Liver (tissue), 9 donors: ENCODE data around the gene GABARAPL1. TPM values are rescaled to one million over a fixed set of nuclear protein-coding genes. Genes with fewer than 3 reads are reported as not detected.
A peak's percentile ranks its signal among the peaks of the same experiment; 100 is the strongest.

Experiments used
- DNase-seq: peaks from one replicate; pipeline ENCODE4 v3.0.0-alpha.2; 2017; ENCODE audit warnings: low spot score
- H3K27ac ChIP-seq, 2 donors: one replicate each; pipeline ENCODE4 v1.7.0; 2013; ENCODE audit warnings: inconsistent platforms in 2 of 2, low read length in 2 of 2, control low read depth in 1 of 2, low read depth in 1 of 2, mild to moderate bottlenecking in 1 of 2
- H3K27me3 ChIP-seq, 4 donors: one replicate each; pipeline versions ENCODE4 v1.6.1 to v1.7.0; 2013; ENCODE audit warnings: low read length in 3 of 4, inconsistent platforms in 1 of 4, mild to moderate bottlenecking in 1 of 4, moderate library complexity in 1 of 4; ENCODE audit not compliant: control insufficient read depth in 4 of 4, insufficient read depth in 4 of 4
- H3K36me3 ChIP-seq, 4 donors: one replicate each; pipeline versions ENCODE4 v1.6.1 to v1.7.0; 2013; ENCODE audit warnings: low read length in 3 of 4, mild to moderate bottlenecking in 3 of 4, low read depth in 1 of 4, moderate library complexity in 1 of 4; ENCODE audit not compliant: control insufficient read depth in 4 of 4, insufficient read depth in 3 of 4
- H3K4me1 ChIP-seq, 4 donors: one replicate each; pipeline versions ENCODE4 v1.6.1 to v1.7.0; 2013; ENCODE audit warnings: low read length in 3 of 4, mild to moderate bottlenecking in 3 of 4, moderate library complexity in 1 of 4; ENCODE audit not compliant: control insufficient read depth in 4 of 4, insufficient read depth in 4 of 4
- H3K4me3 ChIP-seq, 3 donors: one replicate each; pipeline versions ENCODE4 v1.6.1 to v1.7.0; 2013; ENCODE audit warnings: low read length in 3 of 3, control low read depth in 1 of 3, low read depth in 1 of 3, mild to moderate bottlenecking in 1 of 3
- H3K9ac ChIP-seq, 2 donors: one replicate each; pipeline ENCODE4 v1.7.0; 2013; ENCODE audit warnings: low read length in 2 of 2, mild to moderate bottlenecking in 2 of 2, moderate library complexity in 2 of 2, control low read depth in 1 of 2, low read depth in 1 of 2
- H3K9me3 ChIP-seq, 4 donors: one replicate each; pipeline versions ENCODE4 v1.6.1 to v1.7.0; 2013; ENCODE audit warnings: low read length in 3 of 4; ENCODE audit not compliant: control insufficient read depth in 4 of 4
- ATF3 ChIP-seq: IDR thresholded peaks from 2 replicates; pipeline ENCODE4 v1.6.1; 2016; ENCODE audit warnings: antibody characterized with exemption
- EGR1 ChIP-seq, 2 donors: IDR thresholded peaks; 2 replicates each; pipeline ENCODE4 v1.6.1; 2016 to 2018; ENCODE audit warnings: antibody characterized with exemption in 2 of 2, low read depth in 2 of 2
- FOXA1 ChIP-seq: IDR thresholded peaks from 2 replicates; pipeline ENCODE4 v1.6.1; 2016; ENCODE audit warnings: antibody characterized with exemption
- FOXA2 ChIP-seq: IDR thresholded peaks from 2 replicates; pipeline ENCODE4 v1.6.1; 2016; ENCODE audit warnings: antibody characterized with exemption
- GABPA ChIP-seq, 2 donors: IDR thresholded peaks in 1 of 2; conservative IDR thresholded peaks in 1 of 2; 2 replicates each; pipeline ENCODE4 v1.6.1; 2016; ENCODE audit warnings: antibody characterized with exemption in 2 of 2, mild to moderate bottlenecking in 1 of 2, moderate library complexity in 1 of 2
- HNF4A ChIP-seq, 2 donors: conservative IDR thresholded peaks; 2 replicates each; pipeline ENCODE4 v1.6.1; 2016; ENCODE audit warnings: antibody characterized with exemption in 2 of 2, mild to moderate bottlenecking in 2 of 2
- HNF4G ChIP-seq: IDR thresholded peaks from 2 replicates; pipeline ENCODE4 v1.6.1; 2016; ENCODE audit warnings: antibody characterized with exemption
- JUND ChIP-seq, 2 donors: IDR thresholded peaks; 2 replicates each; pipeline ENCODE4 v1.6.1; 2016; ENCODE audit warnings: antibody characterized with exemption in 2 of 2
- NR2F2 ChIP-seq: IDR thresholded peaks from 2 replicates; pipeline ENCODE4 v1.6.1; 2016; ENCODE audit warnings: antibody characterized with exemption
- RAD21 ChIP-seq, 2 donors: IDR thresholded peaks; 2 replicates each; pipeline ENCODE4 v1.6.1; 2016; ENCODE audit warnings: antibody characterized with exemption in 2 of 2, mild to moderate bottlenecking in 2 of 2
- REST ChIP-seq: IDR thresholded peaks from 2 replicates; pipeline ENCODE4 v1.6.1; 2016; ENCODE audit warnings: antibody characterized with exemption, mild to moderate bottlenecking
- RXRA ChIP-seq, 2 donors: IDR thresholded peaks; 2 replicates each; pipeline ENCODE4 v1.6.1; 2017 to 2018; ENCODE audit warnings: antibody characterized with exemption in 2 of 2, mild to moderate bottlenecking in 1 of 2
- SP1 ChIP-seq: IDR thresholded peaks from 2 replicates; pipeline ENCODE4 v1.6.1; 2018; ENCODE audit warnings: antibody characterized with exemption, mild to moderate bottlenecking
- TAF1 ChIP-seq: conservative IDR thresholded peaks from 2 replicates; pipeline ENCODE4 v1.6.1; 2016; ENCODE audit warnings: antibody characterized with exemption, mild to moderate bottlenecking
- YY1 ChIP-seq: IDR thresholded peaks from 2 replicates; pipeline ENCODE4 v1.6.1; 2016; ENCODE audit warnings: antibody characterized with exemption, mild to moderate bottlenecking
- ZBTB33 ChIP-seq: IDR thresholded peaks from 2 replicates; pipeline ENCODE4 v1.6.1; 2016; ENCODE audit warnings: antibody characterized with exemption
- WGBS: extraction: QIAGEN DNeasy Blood & Tissue Kit; methylation state at CpG from one replicate; pipeline ENCODE4 v1.1.7; 2013; 5-methylcytosine and 5-hydroxymethylcytosine counted together
- polyA plus RNA-seq, 2 donors: library from polyadenylated mRNA; stranded (reverse) in 1 of 2; unstranded in 1 of 2; fragments of 200-250 nt in 1 of 2; fragments of >200 nt in 1 of 2; fragmentation: Nextera tagmentation in 1 of 2; extraction: Ambion mirVana in 1 of 2; gene quantifications; one replicate each; pipeline versions ENCODE4 v1.2.1 to v1.2.3, GENCODE V29; 2013 to 2015
- total RNA-seq, 2 donors: library from RNA; depleted of rRNA; stranded (reverse); fragments of >200 nt; gene quantifications; one replicate each; pipeline ENCODE4 v1.2.3, GENCODE V29; 2014
- TF ChIP-seq, protein P1 (sequence below): fragments of 150-350 bp; IDR thresholded peaks from 2 replicates; pipeline ENCODE4 v1.5.1; 2017; ENCODE audit warnings: improper control_type of control experiment, low read depth, low read length; ENCODE audit not compliant: missing input control
- TF ChIP-seq, protein P2 (sequence below): IDR thresholded peaks from 2 replicates; pipeline ENCODE4 v1.6.1; 2016; ENCODE audit warnings: antibody characterized with exemption
- donor health status: healthy.
- donor health status: healthy.
- donor health status: healthy.
- donor health status: healthy.
- donor health status: healthy.

Gene GABARAPL1
- total and polyA plus RNA-seq, 4 donors, result 18.0 to 118 (median 53.0) TPM

GRCh38 chr12:10213168-10214135, 775 bp downstream of the GABARAPL1 start:
- under 1% methylated on average over 47 of the region's 47 CpGs for WGBS

More at GRCh38 chr12:10213168-10214135, 775 bp downstream of the GABARAPL1 start:
- H3K4me1 ChIP-seq, result peaks cover 0 to 16% (median 6%) of the 10 kb centered on the region in 4 donors
- H3K27ac ChIP-seq, result peak overlapping the region; percentile 100
- peak; percentile 80 for DNase-seq
- H3K36me3 ChIP-seq, result peaks cover 2 to 9% (median 4%) of the 10 kb centered on the region in 4 donors
- H3K4me3 ChIP-seq, result peak overlapping the region; percentile 74 to 93 (median 89)
- TF ChIP-seq, protein P1, sequence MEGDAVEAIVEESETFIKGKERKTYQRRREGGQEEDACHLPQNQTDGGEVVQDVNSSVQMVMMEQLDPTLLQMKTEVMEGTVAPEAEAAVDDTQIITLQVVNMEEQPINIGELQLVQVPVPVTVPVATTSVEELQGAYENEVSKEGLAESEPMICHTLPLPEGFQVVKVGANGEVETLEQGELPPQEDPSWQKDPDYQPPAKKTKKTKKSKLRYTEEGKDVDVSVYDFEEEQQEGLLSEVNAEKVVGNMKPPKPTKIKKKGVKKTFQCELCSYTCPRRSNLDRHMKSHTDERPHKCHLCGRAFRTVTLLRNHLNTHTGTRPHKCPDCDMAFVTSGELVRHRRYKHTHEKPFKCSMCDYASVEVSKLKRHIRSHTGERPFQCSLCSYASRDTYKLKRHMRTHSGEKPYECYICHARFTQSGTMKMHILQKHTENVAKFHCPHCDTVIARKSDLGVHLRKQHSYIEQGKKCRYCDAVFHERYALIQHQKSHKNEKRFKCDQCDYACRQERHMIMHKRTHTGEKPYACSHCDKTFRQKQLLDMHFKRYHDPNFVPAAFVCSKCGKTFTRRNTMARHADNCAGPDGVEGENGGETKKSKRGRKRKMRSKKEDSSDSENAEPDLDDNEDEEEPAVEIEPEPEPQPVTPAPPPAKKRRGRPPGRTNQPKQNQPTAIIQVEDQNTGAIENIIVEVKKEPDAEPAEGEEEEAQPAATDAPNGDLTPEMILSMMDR, result no peak
- TF ChIP-seq REST (peak; percentile 81), YY1 (peak; percentile 81), ZBTB33 (peak; percentile 63), NR2F2 (no peak), EGR1 (IDR thresholded peaks at IDR 0.05; ENCODE audit: low read depth in 2 of 2) (no peak), RXRA (IDR thresholded peaks at IDR 0.05) (peak in 1 of 2 donors; percentile 68), HNF4G (no peak), FOXA1 (peak; percentile 32), SP1 (peak; percentile 46), JUND (IDR thresholded peaks at IDR 0.05) (peak; percentile 18 to 55), GABPA (IDR thresholded peaks at IDR 0.05 in 1 of 2, conservative IDR thresholded peaks at IDR 0.05 in 1 of 2) (no peak), ATF3 (peak; percentile 58), TAF1 (peak; percentile 69), RAD21 (IDR thresholded peaks at IDR 0.05) (peak in 1 of 2 donors; percentile 5), FOXA2 (peak; percentile 56), HNF4A (conservative IDR thresholded peaks at IDR 0.05) (peak; percentile 46 to 51)
- TF ChIP-seq, protein P2, sequence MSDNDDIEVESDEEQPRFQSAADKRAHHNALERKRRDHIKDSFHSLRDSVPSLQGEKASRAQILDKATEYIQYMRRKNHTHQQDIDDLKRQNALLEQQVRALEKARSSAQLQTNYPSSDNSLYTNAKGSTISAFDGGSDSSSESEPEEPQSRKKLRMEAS, result peak; percentile 31
- no peaks in the 10 kb centered on the region for H3K27me3 ChIP-seq
- H3K9ac ChIP-seq, result peak overlapping the region; percentile 94 to 99
- no peaks in the 10 kb centered on the region for H3K9me3 ChIP-seq
